LNCAP (cell line): ENCODE measurements around the gene SCLT1.

Experiments
- CTCF ChIP-seq: fragments of 450-650 bp; IDR thresholded peaks from 2 replicates; pipeline ENCODE4 v1.5.1; 2017; ENCODE audit warnings: mild to moderate bottlenecking

The SCLT1 gene

GRCh38 chr4:128837198-128837597 lies 256.1 kb downstream of the SCLT1 start:
- no peak for TF ChIP-seq CTCF

- no peak for TF ChIP-seq CTCF
Observed at GRCh38 chr4:128835498-128836222, 257.7 kb downstream of the SCLT1 start.
